ENCODE measurements around the gene PGGHG. TPM values are rescaled to one million over a fixed set of nuclear protein-coding genes. Genes with fewer than 3 reads are reported as not detected.

The PGGHG gene
- total RNA-seq, 4 donors from 2014 or later: 8.5 to 35.3 (median 15.5) TPM

DNA sequence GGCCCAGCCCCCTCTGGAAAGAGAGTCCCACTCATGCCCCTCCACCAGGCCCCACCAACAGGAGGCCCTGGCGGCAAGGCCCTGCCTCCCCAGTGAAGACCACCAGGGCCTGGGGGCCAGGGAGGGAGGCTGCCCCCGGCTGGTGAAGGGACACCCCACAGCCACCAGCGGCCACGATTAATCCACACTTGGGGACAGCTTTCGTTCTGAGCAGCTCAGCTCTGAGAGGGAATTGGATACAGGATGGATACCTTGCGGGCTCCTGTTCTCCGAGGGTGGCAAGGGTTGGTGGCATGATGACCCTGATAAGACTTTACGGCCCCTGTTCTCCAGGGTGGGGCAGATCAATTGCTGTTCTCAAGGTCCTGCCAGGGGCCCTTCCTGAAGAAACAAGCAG is 17.6 kb upstream of the PGGHG start:
- TF ChIP-seq CTCF (IDR thresholded peaks at IDR 0.05) (no peak), EP300 (IDR thresholded peaks at IDR 0.05) (no peak), POLR2A (IDR thresholded peaks at IDR 0.05) (no peak), POLR2AphosphoS5 (IDR thresholded peaks at IDR 0.05) (no peak)
- Histone ChIP-seq H3K4me3 (no peak overlapping the region), H3K27me3 (peaks cover 45% of the 10 kb centered on the region), H3K4me1 (peaks cover 0 to 9% (median 0%) of the 10 kb centered on the region in 3 donors), H3K27ac (no peak overlapping the region), H3K36me3 (no peaks in the 10 kb centered on the region), H3K9me3 (no peaks in the 10 kb centered on the region)
- 75 to 80% methylated on average over 1 of the region's 8 CpGs for WGBS, 2 donors (ENCODE audit: low coverage in 1 of 2)
- ATAC-seq: no peak

GRCh38 chr11:272195-272930 is 16.6 kb upstream of the PGGHG start:
- TF ChIP-seq CTCF (IDR thresholded peaks at IDR 0.05): no peak
- no peak for TF ChIP-seq POLR2A (IDR thresholded peaks at IDR 0.05)
- no peak for TF ChIP-seq POLR2AphosphoS5 (IDR thresholded peaks at IDR 0.05)
- TF ChIP-seq EP300 (IDR thresholded peaks at IDR 0.05): no peak
- WGBS, 2 donors (ENCODE audit: low coverage in 1 of 2): 64 to 90% methylated on average over 3 to 4 of the region's 22 CpGs
- H3K4me1 ChIP-seq: peaks cover 0 to 9% (median 0%) of the 10 kb centered on the region in 3 donors
- no peak overlapping the region for H3K4me3 ChIP-seq
- ATAC-seq: no peak
- H3K27me3 ChIP-seq: peaks cover 46% of the 10 kb centered on the region
- no peak overlapping the region for H3K27ac ChIP-seq
- no peaks in the 10 kb centered on the region for H3K9me3 ChIP-seq
- H3K36me3 ChIP-seq: no peaks in the 10 kb centered on the region

- 66 to 90% methylated on average over 3 to 4 of the region's 6 CpGs for WGBS, 2 donors (ENCODE audit: low coverage in 1 of 2)
- H3K9me3 ChIP-seq: no peaks in the 10 kb centered on the region
- no peak overlapping the region for H3K4me3 ChIP-seq
- no peaks in the 10 kb centered on the region for H3K36me3 ChIP-seq
- TF ChIP-seq POLR2AphosphoS5 (IDR thresholded peaks at IDR 0.05) (no peak), EP300 (IDR thresholded peaks at IDR 0.05) (no peak), CTCF (IDR thresholded peaks at IDR 0.05) (no peak), POLR2A (IDR thresholded peaks at IDR 0.05) (no peak)
- no peak overlapping the region for H3K27ac ChIP-seq
- peaks cover 47% of the 10 kb centered on the region for H3K27me3 ChIP-seq
- ATAC-seq: no peak
- peaks cover 0 to 4% (median 0%) of the 10 kb centered on the region in 3 donors for H3K4me1 ChIP-seq
Measured at GRCh38 chr11:272931-273198, 16.1 kb upstream of the PGGHG start.

DNA sequence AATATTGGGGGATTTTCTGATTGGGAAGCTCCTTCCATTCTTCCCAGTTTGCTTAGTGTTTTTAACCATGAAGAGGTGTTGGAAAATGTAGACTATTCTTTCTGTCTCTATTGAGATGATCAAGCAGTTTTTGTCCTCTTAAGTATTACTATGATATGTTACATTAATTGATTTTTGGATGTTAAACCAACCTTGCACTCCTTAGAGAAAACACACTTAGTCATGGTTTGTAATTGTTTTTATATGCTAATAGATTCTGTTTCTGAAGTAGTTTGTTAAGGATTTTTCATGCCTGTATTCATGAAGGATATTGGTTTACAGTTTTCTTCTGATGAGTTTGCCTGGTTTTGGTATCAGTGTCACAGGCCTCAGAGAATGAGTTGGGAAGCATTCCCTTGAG is 12.7 kb upstream of the PGGHG start:
- TF ChIP-seq POLR2AphosphoS5 (IDR thresholded peaks at IDR 0.05): no peak
- TF ChIP-seq POLR2A (IDR thresholded peaks at IDR 0.05): no peak
- no peak for TF ChIP-seq CTCF (IDR thresholded peaks at IDR 0.05)
- TF ChIP-seq EP300 (IDR thresholded peaks at IDR 0.05): no peak
- peaks cover 59% of the 10 kb centered on the region for H3K27me3 ChIP-seq
- ATAC-seq: no peak
- no peaks in the 10 kb centered on the region for H3K36me3 ChIP-seq
- peaks cover 0 to 27% (median 17%) of the 10 kb centered on the region in 3 donors for H3K4me1 ChIP-seq
- H3K27ac ChIP-seq: no peak overlapping the region
- H3K4me3 ChIP-seq: no peak overlapping the region
- H3K9me3 ChIP-seq: no peaks in the 10 kb centered on the region
